HepG2 (cell line): Measurements from ENCODE around the gene MBTPS1. TPM values are rescaled to one million over a fixed set of nuclear protein-coding genes. Genes with fewer than 3 reads are reported as not detected.

Experiments
- CBFB ChIP-seq: sonication (generic); formaldehyde crosslinking; IDR thresholded peaks from 2 replicates; pipeline ENCODE4 v1.4.0; 2020; ENCODE audit warnings: missing genetic modification reagents
- CREM ChIP-seq, 2 experiments: sonication (generic) in 1 of 2; formaldehyde crosslinking in 1 of 2; IDR thresholded peaks; 2 replicates each; pipeline versions ENCODE4 v1.4.0 to v1.6.1; 2016 to 2020; ENCODE audit warnings: antibody characterized with exemption in 1 of 2, mild to moderate bottlenecking in 1 of 2, missing genetic modification reagents in 1 of 2
- FLYWCH1 ChIP-seq: sonication (generic); formaldehyde crosslinking; IDR thresholded peaks from 2 replicates; pipeline ENCODE4 v1.8.1; 2023; ENCODE audit warnings: mild to moderate bottlenecking, missing genetic modification reagents
- GABPB1 ChIP-seq: IDR thresholded peaks from 2 replicates; pipeline ENCODE4 v1.6.1; 2016; ENCODE audit warnings: mild to moderate bottlenecking, missing genetic modification reagents, moderate library complexity, missing compliant biosample characterization
- HNRNPL ChIP-seq: fragments of 200-400 bp; formaldehyde crosslinking; IDR thresholded peaks from 2 replicates; pipeline ENCODE4 v1.6.1; 2017; ENCODE audit warnings: mild to moderate bottlenecking, low read depth, low read length
- HOXA9 ChIP-seq: sonication (generic); formaldehyde crosslinking; IDR thresholded peaks from 2 replicates; pipeline ENCODE4 v1.8.1; 2022; ENCODE audit warnings: missing genetic modification reagents, mild to moderate bottlenecking, moderate library complexity, borderline replicate concordance
- HOXD1 ChIP-seq: sonication (generic); formaldehyde crosslinking; IDR thresholded peaks from 2 replicates; pipeline ENCODE4 v1.5.0; 2020; ENCODE audit warnings: missing genetic modification reagents
- MED8 ChIP-seq: sonication (generic); formaldehyde crosslinking; IDR thresholded peaks from 2 replicates; pipeline ENCODE4 v1.8.1; 2023; ENCODE audit warnings: mild to moderate bottlenecking, missing genetic modification reagents; ENCODE audit not compliant: insufficient replicate concordance
- NONO ChIP-seq, 2 experiments: fragments of 450-650 bp in 1 of 2; sonication (generic) in 1 of 2; formaldehyde crosslinking in 1 of 2; IDR thresholded peaks in 1 of 2; conservative IDR thresholded peaks in 1 of 2; 2 replicates each; pipeline versions ENCODE4 v1.6.1 to v1.8.0; 2017 to 2022; ENCODE audit warnings: mild to moderate bottlenecking in 1 of 2, missing genetic modification reagents in 1 of 2, moderate library complexity in 1 of 2
- POLR2G ChIP-seq: fragments of 200-400 bp; formaldehyde crosslinking; IDR thresholded peaks from 2 replicates; pipeline ENCODE4 v1.6.1; 2018; ENCODE audit warnings: mild to moderate bottlenecking, low read depth, low read length, moderate library complexity
- PPARG ChIP-seq: conservative IDR thresholded peaks from 2 replicates; pipeline ENCODE4 v1.6.1; 2016; ENCODE audit warnings: missing biosample characterization, missing genetic modification reagents
- RBM22 ChIP-seq: fragments of 200-400 bp; formaldehyde crosslinking; optimal IDR thresholded peaks from 2 replicates; pipeline ENCODE3; 2017; ENCODE audit warnings: mild to moderate bottlenecking, low read length, moderate library complexity
- REL ChIP-seq: sonication (generic); formaldehyde crosslinking; conservative IDR thresholded peaks from 2 replicates; pipeline ENCODE4 v1.8.0; 2022; ENCODE audit warnings: mild to moderate bottlenecking, missing genetic modification reagents, moderate library complexity
- SRSF1 ChIP-seq: fragments of 200-400 bp; formaldehyde crosslinking; optimal IDR thresholded peaks from 2 replicates; pipeline ENCODE3; 2017; ENCODE audit warnings: mild to moderate bottlenecking, low read depth, low read length, moderate library complexity
- TBP ChIP-seq: sonication (generic); formaldehyde crosslinking; IDR thresholded peaks from 2 replicates; pipeline ENCODE4 v1.5.0; 2020; ENCODE audit warnings: missing genetic modification reagents
- TP53 ChIP-seq: sonication (generic); formaldehyde crosslinking; conservative IDR thresholded peaks from 2 replicates; pipeline ENCODE4 v1.4.0; 2020; ENCODE audit warnings: missing genetic modification reagents
- ZBTB1 ChIP-seq: sonication (generic); formaldehyde crosslinking; IDR thresholded peaks from 2 replicates; pipeline ENCODE4 v1.4.0; 2020; ENCODE audit warnings: missing genetic modification reagents, borderline replicate concordance
- ZFP36L2 ChIP-seq: sonication (generic); formaldehyde crosslinking; IDR thresholded peaks from 2 replicates; pipeline ENCODE4 v1.4.0; 2020; ENCODE audit warnings: missing genetic modification reagents
- ZFY ChIP-seq: sonication (generic); formaldehyde crosslinking; IDR thresholded peaks from 2 replicates; pipeline ENCODE4 v1.4.0; 2020; ENCODE audit warnings: missing genetic modification reagents
- ZNF207 ChIP-seq: fragments of 450-650 bp; IDR thresholded peaks from 2 replicates; pipeline ENCODE4 v1.6.1; 2016; ENCODE audit warnings: antibody characterized with exemption, borderline replicate concordance
- ZNF24 ChIP-seq: fragments of 450-650 bp; IDR thresholded peaks from 2 replicates; pipeline ENCODE4 v1.6.1; 2017; ENCODE audit warnings: antibody characterized with exemption, mild to moderate bottlenecking
- ZNF556 ChIP-seq: sonication (generic); formaldehyde crosslinking; IDR thresholded peaks from 2 replicates; pipeline ENCODE4 v1.4.0; 2020; ENCODE audit warnings: mild to moderate bottlenecking, missing genetic modification reagents, borderline replicate concordance
- ZNF674 ChIP-seq: sonication (generic); formaldehyde crosslinking; IDR thresholded peaks from 2 replicates; pipeline ENCODE4 v1.5.0; 2020; ENCODE audit warnings: low read depth, mild to moderate bottlenecking, missing genetic modification reagents
- ZNF678 ChIP-seq: sonication (generic); formaldehyde crosslinking; IDR thresholded peaks from 2 replicates; pipeline ENCODE4 v1.4.0; 2020; ENCODE audit warnings: mild to moderate bottlenecking, missing genetic modification reagents
- polyA plus RNA-seq, 8 experiments: library from polyadenylated mRNA; depleted of rRNA in 3 of 8; stranded (reverse) in 7 of 8; unstranded in 1 of 8; fragments of >200 nt; fragmentation: Illumina TruSeq in 4 of 8; extraction: Trizol in 4 of 8; gene quantifications; 2 replicates each; pipeline versions ENCODE4 v1.2.1 to v1.2.3, GENCODE V29; 2011 to 2016; ENCODE audit warnings: low read depth in 4 of 8, missing spikeins in 1 of 8, mixed read lengths in 1 of 8; ENCODE audit not compliant: insufficient read depth in 1 of 8
- total RNA-seq, 5 experiments: library from RNA; depleted of rRNA; stranded (reverse); fragments of >200 nt; fragmentation: Illumina TruSeq; extraction: Trizol; gene quantifications; 2 replicates each; pipeline ENCODE4 v1.2.3, GENCODE V29; 2016; ENCODE audit warnings: low read depth in 1 of 5
- TF ChIP-seq, protein P1 (sequence below): sonication (generic); formaldehyde crosslinking; IDR thresholded peaks from 2 replicates; pipeline ENCODE4 v1.4.0; 2020; ENCODE audit warnings: missing genetic modification reagents
- TF ChIP-seq, protein P2 (sequence below): sonication (generic); formaldehyde crosslinking; IDR thresholded peaks from 2 replicates; pipeline ENCODE4 v1.5.1; 2020; ENCODE audit warnings: mild to moderate bottlenecking, missing genetic modification reagents

The MBTPS1 gene
- total and polyA plus RNA-seq, 2 of the 13 experiments (the other 11 are each of a cell fraction or from before 2014, with no cell fraction given) = 56.7 to 91.3 TPM

GRCh38 chr16:84141143-84141670, 24.5 kb upstream of the MBTPS1 start (continued):
- TF ChIP-seq, protein P1, sequence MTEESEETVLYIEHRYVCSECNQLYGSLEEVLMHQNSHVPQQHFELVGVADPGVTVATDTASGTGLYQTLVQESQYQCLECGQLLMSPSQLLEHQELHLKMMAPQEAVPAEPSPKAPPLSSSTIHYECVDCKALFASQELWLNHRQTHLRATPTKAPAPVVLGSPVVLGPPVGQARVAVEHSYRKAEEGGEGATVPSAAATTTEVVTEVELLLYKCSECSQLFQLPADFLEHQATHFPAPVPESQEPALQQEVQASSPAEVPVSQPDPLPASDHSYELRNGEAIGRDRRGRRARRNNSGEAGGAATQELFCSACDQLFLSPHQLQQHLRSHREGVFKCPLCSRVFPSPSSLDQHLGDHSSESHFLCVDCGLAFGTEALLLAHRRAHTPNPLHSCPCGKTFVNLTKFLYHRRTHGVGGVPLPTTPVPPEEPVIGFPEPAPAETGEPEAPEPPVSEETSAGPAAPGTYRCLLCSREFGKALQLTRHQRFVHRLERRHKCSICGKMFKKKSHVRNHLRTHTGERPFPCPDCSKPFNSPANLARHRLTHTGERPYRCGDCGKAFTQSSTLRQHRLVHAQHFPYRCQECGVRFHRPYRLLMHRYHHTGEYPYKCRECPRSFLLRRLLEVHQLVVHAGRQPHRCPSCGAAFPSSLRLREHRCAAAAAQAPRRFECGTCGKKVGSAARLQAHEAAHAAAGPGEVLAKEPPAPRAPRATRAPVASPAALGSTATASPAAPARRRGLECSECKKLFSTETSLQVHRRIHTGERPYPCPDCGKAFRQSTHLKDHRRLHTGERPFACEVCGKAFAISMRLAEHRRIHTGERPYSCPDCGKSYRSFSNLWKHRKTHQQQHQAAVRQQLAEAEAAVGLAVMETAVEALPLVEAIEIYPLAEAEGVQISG = peak; percentile 51; the same call in 1 of the 2 replicates
- TF ChIP-seq ZNF24 (no peak), REL (CRISPR knock-in tag) (no peak), ZBTB1 (CRISPR knock-in tag) (no peak), CBFB (no peak), HOXA9 (peak; percentile 26; the same call in 1 of the 2 replicates), ZFY (no peak; the same call in 1 of the 2 replicates), MED8 (no peak), CREM (IDR thresholded peaks at IDR 0.05) (no peak), CREM (CRISPR knock-in tag; IDR thresholded peaks at IDR 0.05) (no peak), PPARG (CRISPR knock-in tag) (no peak), HNRNPL (no peak), SRSF1 (no peak), ZNF674 (CRISPR knock-in tag) (no peak), TP53 (CRISPR knock-in tag) (no peak), NONO (IDR thresholded peaks at IDR 0.05) (no peak), NONO (CRISPR knock-in tag; conservative IDR thresholded peaks at IDR 0.05) (peak; percentile 85), RBM22 (no peak), ZNF556 (CRISPR knock-in tag) (peak; percentile 49; the same call in 1 of the 2 replicates), ZNF207 (no peak), TBP (no peak), POLR2G (no peak), FLYWCH1 (CRISPR knock-in tag) (no peak), ZFP36L2 (CRISPR knock-in tag) (no peak), HOXD1 (CRISPR knock-in tag) (no peak), ZNF678 (CRISPR knock-in tag) (no peak), GABPB1 (CRISPR knock-in tag) (no peak)
- TF ChIP-seq, protein P2, sequence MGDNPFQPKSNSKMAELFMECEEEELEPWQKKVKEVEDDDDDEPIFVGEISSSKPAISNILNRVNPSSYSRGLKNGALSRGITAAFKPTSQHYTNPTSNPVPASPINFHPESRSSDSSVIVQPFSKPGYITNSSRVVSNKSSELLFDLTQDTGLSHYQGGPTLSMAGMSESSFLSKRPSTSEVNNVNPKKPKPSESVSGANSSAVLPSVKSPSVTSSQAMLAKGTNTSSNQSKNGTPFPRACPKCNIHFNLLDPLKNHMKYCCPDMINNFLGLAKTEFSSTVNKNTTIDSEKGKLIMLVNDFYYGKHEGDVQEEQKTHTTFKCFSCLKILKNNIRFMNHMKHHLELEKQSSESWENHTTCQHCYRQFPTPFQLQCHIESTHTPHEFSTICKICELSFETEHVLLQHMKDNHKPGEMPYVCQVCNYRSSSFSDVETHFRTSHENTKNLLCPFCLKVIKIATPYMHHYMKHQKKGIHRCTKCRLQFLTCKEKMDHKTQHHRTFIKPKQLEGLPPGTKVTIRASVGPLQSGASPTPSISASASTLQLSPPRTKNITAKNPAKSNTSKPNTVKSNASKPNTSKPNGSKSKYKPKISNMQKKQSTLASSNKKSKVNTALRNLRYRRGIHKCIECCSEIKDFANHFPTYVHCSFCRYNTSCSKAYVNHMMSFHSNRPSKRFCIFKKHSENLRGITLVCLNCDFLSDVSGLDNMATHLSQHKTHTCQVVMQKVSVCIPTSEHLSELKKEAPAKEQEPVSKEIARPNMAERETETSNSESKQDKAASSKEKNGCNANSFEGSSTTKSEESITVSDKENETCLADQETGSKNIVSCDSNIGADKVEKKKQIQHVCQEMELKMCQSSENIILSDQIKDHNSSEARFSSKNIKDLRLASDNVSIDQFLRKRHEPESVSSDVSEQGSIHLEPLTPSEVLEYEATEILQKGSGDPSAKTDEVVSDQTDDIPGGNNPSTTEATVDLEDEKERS (CRISPR knock-in tag) = no peak
